ENCODE results near the gene USP40.

USP40 gene

DNA sequence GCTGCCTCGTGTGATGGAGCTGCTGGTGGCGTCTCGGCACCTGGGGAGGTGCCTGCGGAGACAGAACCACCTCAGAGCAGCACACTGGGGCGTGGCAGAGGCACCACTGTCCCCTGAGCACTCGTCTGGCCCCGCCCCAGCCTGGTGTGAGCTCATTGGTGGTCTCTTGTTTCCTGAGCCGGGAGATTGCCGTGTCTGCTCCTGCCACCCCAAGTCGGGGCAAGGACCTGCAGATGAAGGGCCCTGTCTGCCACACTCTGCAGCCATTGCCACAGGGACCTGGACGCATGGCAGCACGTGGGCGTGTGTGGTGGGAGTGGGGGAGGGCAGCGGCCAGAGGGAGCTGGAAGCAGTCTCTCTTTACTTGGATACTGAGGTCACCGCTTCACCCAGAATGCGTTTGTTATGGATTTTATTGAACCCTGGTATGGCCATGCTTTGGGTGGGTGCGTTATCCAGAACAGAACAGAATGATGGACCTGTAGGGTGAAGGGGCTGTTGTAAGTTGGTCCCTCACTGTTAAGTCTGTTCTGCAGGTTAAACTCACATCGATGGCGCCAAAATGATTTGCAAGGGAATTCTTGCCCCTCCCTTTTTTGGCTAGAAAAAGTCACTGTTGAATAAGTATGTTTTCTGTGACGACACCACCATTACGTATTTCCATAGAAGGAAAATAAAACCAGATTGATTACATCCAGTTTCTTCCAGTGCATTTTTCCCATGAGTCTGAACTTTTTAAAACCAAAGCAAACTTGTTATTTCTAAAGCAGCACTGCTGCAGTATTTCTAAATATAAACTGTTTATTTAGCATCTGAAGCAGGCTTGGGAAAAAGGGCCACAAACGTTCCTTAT, 92.0 kb downstream of the USP40 start:
- H3K9me2 ChIP-seq (replicated peaks; ENCODE audit: low read depth, low read length) = no peaks in the 10 kb centered on the region
- no peak overlapping the region for H3K9ac ChIP-seq (ENCODE audit: low read depth, low read length, poor library complexity, severe bottlenecking)
- H3K9me3 ChIP-seq (ENCODE audit: insufficient read depth, low read depth, low read length) = no peaks in the 10 kb centered on the region
- H3K36me3 ChIP-seq (ENCODE audit: insufficient read depth, low read length) = peaks cover 18% of the 10 kb centered on the region; the same call in 1 of the 2 replicates
- no peaks in the 10 kb centered on the region for H3K27me3 ChIP-seq (ENCODE audit: insufficient read depth, low read length, poor library complexity, severe bottlenecking)
- H2AFZ ChIP-seq (ENCODE audit: low read length) = no peak overlapping the region
- H3F3A ChIP-seq (ENCODE audit: low read depth) = no peaks in the 10 kb centered on the region
- H3K4me1 ChIP-seq (ENCODE audit: insufficient read depth, low read length, poor library complexity, severe bottlenecking) = no peaks in the 10 kb centered on the region
- TF ChIP-seq EZH2phosphoT487 (IDR thresholded peaks at IDR 0.05; ENCODE audit: borderline replicate concordance) = no peak
- TF ChIP-seq, protein P1, sequence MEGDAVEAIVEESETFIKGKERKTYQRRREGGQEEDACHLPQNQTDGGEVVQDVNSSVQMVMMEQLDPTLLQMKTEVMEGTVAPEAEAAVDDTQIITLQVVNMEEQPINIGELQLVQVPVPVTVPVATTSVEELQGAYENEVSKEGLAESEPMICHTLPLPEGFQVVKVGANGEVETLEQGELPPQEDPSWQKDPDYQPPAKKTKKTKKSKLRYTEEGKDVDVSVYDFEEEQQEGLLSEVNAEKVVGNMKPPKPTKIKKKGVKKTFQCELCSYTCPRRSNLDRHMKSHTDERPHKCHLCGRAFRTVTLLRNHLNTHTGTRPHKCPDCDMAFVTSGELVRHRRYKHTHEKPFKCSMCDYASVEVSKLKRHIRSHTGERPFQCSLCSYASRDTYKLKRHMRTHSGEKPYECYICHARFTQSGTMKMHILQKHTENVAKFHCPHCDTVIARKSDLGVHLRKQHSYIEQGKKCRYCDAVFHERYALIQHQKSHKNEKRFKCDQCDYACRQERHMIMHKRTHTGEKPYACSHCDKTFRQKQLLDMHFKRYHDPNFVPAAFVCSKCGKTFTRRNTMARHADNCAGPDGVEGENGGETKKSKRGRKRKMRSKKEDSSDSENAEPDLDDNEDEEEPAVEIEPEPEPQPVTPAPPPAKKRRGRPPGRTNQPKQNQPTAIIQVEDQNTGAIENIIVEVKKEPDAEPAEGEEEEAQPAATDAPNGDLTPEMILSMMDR (conservative IDR thresholded peaks at IDR 0.05; ENCODE audit: low read length) = no peak
- H3K4me3 ChIP-seq (ENCODE audit: low read length, poor library complexity, severe bottlenecking) = no peak overlapping the region
- H4K20me1 ChIP-seq (ENCODE audit: insufficient read depth, low read length, poor library complexity, severe bottlenecking) = no peaks in the 10 kb centered on the region
- H3K79me2 ChIP-seq (ENCODE audit: insufficient read depth, low read length) = no peaks in the 10 kb centered on the region
- H3K4me2 ChIP-seq (ENCODE audit: low read depth, low read length, poor library complexity, severe bottlenecking) = no peak overlapping the region

DNA sequence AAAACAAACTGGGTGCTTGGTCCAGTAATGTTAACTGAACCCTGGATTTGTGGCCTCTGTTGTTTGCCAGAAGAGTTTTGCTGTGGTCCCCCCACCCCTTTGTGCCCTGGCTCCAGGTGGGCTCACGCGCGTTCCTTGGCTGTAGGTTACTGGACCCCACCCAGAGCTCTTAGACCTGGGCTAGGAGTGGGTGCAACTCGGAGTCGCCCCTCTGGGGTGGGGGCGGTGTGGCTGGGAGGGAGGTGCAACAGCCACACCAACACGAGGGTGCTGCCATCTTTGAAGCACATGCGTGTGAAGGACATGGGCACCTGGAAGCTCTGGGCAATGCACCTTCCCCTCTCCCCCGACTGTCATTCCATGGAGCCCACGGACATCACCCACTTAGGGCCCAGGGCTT, 92.7 kb downstream of the USP40 start:
- no peak overlapping the region for H3K4me3 ChIP-seq (ENCODE audit: low read length, poor library complexity, severe bottlenecking)
- no peaks in the 10 kb centered on the region for H3K9me3 ChIP-seq (ENCODE audit: insufficient read depth, low read depth, low read length)
- no peaks in the 10 kb centered on the region for H3K9me2 ChIP-seq (replicated peaks; ENCODE audit: low read depth, low read length)
- H3K27me3 ChIP-seq (ENCODE audit: insufficient read depth, low read length, poor library complexity, severe bottlenecking) = no peaks in the 10 kb centered on the region
- no peaks in the 10 kb centered on the region for H3F3A ChIP-seq (ENCODE audit: low read depth)
- H3K36me3 ChIP-seq (ENCODE audit: insufficient read depth, low read length) = peaks cover 24% of the 10 kb centered on the region; the same call in 1 of the 2 replicates
- H3K4me1 ChIP-seq (ENCODE audit: insufficient read depth, low read length, poor library complexity, severe bottlenecking) = no peaks in the 10 kb centered on the region
- H4K20me1 ChIP-seq (ENCODE audit: insufficient read depth, low read length, poor library complexity, severe bottlenecking) = no peaks in the 10 kb centered on the region
- H2AFZ ChIP-seq (ENCODE audit: low read length) = no peak overlapping the region
- no peaks in the 10 kb centered on the region for H3K79me2 ChIP-seq (ENCODE audit: insufficient read depth, low read length)
- H3K4me2 ChIP-seq (ENCODE audit: low read depth, low read length, poor library complexity, severe bottlenecking) = no peak overlapping the region
- no peak overlapping the region for H3K9ac ChIP-seq (ENCODE audit: low read depth, low read length, poor library complexity, severe bottlenecking)
- TF ChIP-seq, protein P1 (conservative IDR thresholded peaks at IDR 0.05; ENCODE audit: low read length) = no peak
- no peak for TF ChIP-seq EZH2phosphoT487 (IDR thresholded peaks at IDR 0.05; ENCODE audit: borderline replicate concordance)

DNA sequence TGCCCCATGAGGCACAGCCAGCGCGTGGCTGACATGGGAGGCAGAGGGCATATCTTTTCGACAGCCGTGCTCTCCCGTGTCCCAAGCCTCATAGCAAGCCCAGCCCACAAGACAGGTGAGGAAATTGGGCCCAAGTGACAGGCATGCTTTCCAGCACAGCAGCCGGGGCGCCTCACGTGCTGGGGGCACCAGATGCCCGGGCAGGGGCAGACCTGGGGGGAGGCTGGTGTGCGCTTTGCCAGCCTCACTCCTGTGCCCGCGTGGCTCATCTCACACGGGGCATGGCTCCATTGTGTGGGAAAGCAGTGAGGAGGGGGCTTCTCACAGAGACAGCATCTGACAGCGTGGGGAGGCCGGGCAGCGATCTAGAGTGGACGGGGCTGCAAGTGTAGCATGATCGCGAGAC, 93.2 kb downstream of the USP40 start:
- no peak for TF ChIP-seq EZH2phosphoT487 (IDR thresholded peaks at IDR 0.05; ENCODE audit: borderline replicate concordance)
- TF ChIP-seq, protein P1 (conservative IDR thresholded peaks at IDR 0.05; ENCODE audit: low read length) = no peak
- Histone ChIP-seq H2AFZ (ENCODE audit: low read length) (no peak overlapping the region), H3K9me3 (ENCODE audit: insufficient read depth, low read depth, low read length) (no peaks in the 10 kb centered on the region), H3K27me3 (ENCODE audit: insufficient read depth, low read length, poor library complexity, severe bottlenecking) (no peaks in the 10 kb centered on the region), H3K4me2 (ENCODE audit: low read depth, low read length, poor library complexity, severe bottlenecking) (no peak overlapping the region), H3K36me3 (ENCODE audit: insufficient read depth, low read length) (peaks cover 29% of the 10 kb centered on the region; the same call in 1 of the 2 replicates), H4K20me1 (ENCODE audit: insufficient read depth, low read length, poor library complexity, severe bottlenecking) (no peaks in the 10 kb centered on the region), H3F3A (ENCODE audit: low read depth) (no peaks in the 10 kb centered on the region), H3K4me3 (ENCODE audit: low read length, poor library complexity, severe bottlenecking) (no peak overlapping the region), H3K4me1 (ENCODE audit: insufficient read depth, low read length, poor library complexity, severe bottlenecking) (no peaks in the 10 kb centered on the region), H3K79me2 (ENCODE audit: insufficient read depth, low read length) (no peaks in the 10 kb centered on the region), H3K9ac (ENCODE audit: low read depth, low read length, poor library complexity, severe bottlenecking) (no peak overlapping the region), H3K9me2 (replicated peaks; ENCODE audit: low read depth, low read length) (no peaks in the 10 kb centered on the region)

All from Loucy (cell line).